Right forelimb (tissue), 1 donor: ENCODE measurements around the gene CPLANE2.

Source experiments
- DNase-seq: peaks from one replicate; pipeline ENCODE4 v3.0.0-alpha.2; 2018

The CPLANE2 gene

GRCh38 chr1:16187748-16188401, 49.1 kb downstream of the CPLANE2 start:
- peak; percentile 90 for DNase-seq

- DNase-seq, result no peak
These were observed 50.2 kb downstream of the CPLANE2 start for GRCh38 chr1:16186655-16187235.

- DNase-seq, result no peak
These were observed 52.3 kb downstream of the CPLANE2 start for GRCh38 chr1:16184557-16185303.

- DNase-seq, result no peak
These were observed 53.0 kb downstream of the CPLANE2 start for GRCh38 chr1:16183765-16184556.

GRCh38 chr1:16183179-16183578, 53.8 kb downstream of the CPLANE2 start:
- no peak for DNase-seq

GRCh38 chr1:16181887-16182719, 54.9 kb downstream of the CPLANE2 start:
- DNase-seq, result peak; percentile 83
